Endothelial cell of umbilical vein (primary cell): ENCODE results near the gene SPTLC3. TPM values are rescaled to one million over a fixed set of nuclear protein-coding genes. Genes with fewer than 3 reads are reported as not detected.

ENCODE experiments used
- BruUV-seq: library from RNA; stranded (reverse); fragments of 400-500 nt; replicated peaks from 2 replicates; lab custom pipeline; 2021; lab: Mats Ljungman, UMichigan
- CTCF ChIA-PET: fragments of 300-600, 350-600 bp; sonication (Branson Sonifier 250); formaldehyde crosslinking; loops from one replicate; lab custom pipeline; 2021; ENCODE audit warnings: antibody characterized with exemption, inconsistent platforms; lab: Charles Lee
- POLR2A ChIA-PET: fragments of 300-600, 350-600 bp; sonication (Branson Sonifier 250); formaldehyde crosslinking; loops from one replicate; lab custom pipeline; 2021; ENCODE audit warnings: antibody characterized with exemption, inconsistent platforms; lab: Charles Lee
- DNase-seq: peaks from one replicate; pipeline ENCODE4 v3.0.0-alpha.2; 2011; ENCODE audit warnings: low read depth, low spot score
- FAIRE-seq: peaks from 2 replicates; lab custom pipeline; 2011; peaks lifted over from hg19 to GRCh38; lab: Jason Lieb, UNC
- H2AFZ ChIP-seq: 2 replicates; pipeline ENCODE4 v1.6.0; 2012; ENCODE audit warnings: low read depth, low read length, control low read depth, inconsistent platforms
- H3K27ac ChIP-seq: 2 replicates; pipeline ENCODE4 v1.5.1; 2011; ENCODE audit warnings: low read depth, mild to moderate bottlenecking, control low read depth, low read length, moderate library complexity; ENCODE audit not compliant: insufficient read depth
- H3K27me3 ChIP-seq, 2 experiments: 2 replicates each; pipeline versions ENCODE4 v1.6.0 to v1.6.1; 2011; ENCODE audit warnings: low read length in 2 of 2, mixed read lengths in 1 of 2; ENCODE audit not compliant: control insufficient read depth in 2 of 2, insufficient read depth in 2 of 2
- H3K36me3 ChIP-seq, 2 experiments: 2 replicates in 1 of 2; 3 replicates in 1 of 2; pipeline ENCODE4 v1.5.1; 2011; ENCODE audit warnings: low read length in 2 of 2, mild to moderate bottlenecking in 1 of 2, moderate library complexity in 1 of 2; ENCODE audit not compliant: control insufficient read depth in 2 of 2, insufficient read depth in 2 of 2; ENCODE audit errors: extremely low read depth in 1 of 2
- H3K4me1 ChIP-seq: 3 replicates; pipeline ENCODE4 v1.5.1; 2011; ENCODE audit warnings: mild to moderate bottlenecking, low read length; ENCODE audit not compliant: control insufficient read depth, insufficient read depth; ENCODE audit errors: extremely low read depth
- H3K4me2 ChIP-seq: 2 replicates; pipeline ENCODE4 v1.6.1; 2011; ENCODE audit warnings: low read length, control low read depth, mixed read lengths; ENCODE audit not compliant: insufficient read depth
- H3K4me3 ChIP-seq, 3 experiments: fragments of 200-600 bp in 1 of 3; sonication (generic), shearing (Covaris generic) in 1 of 3; replicated peaks in 1 of 3; 2 replicates each; pipeline ENCODE4 v1.5.1; 2011 to 2016; ENCODE audit warnings: control low read depth in 3 of 3, low read length in 3 of 3, mild to moderate bottlenecking in 2 of 3, inconsistent platforms in 1 of 3, low read depth in 1 of 3, moderate library complexity in 1 of 3; ENCODE audit not compliant: insufficient read depth in 1 of 3
- H3K79me2 ChIP-seq: 2 replicates; pipeline ENCODE4 v1.6.0; 2012; ENCODE audit warnings: low read length, inconsistent platforms; ENCODE audit not compliant: control insufficient read depth, insufficient read depth
- H3K9ac ChIP-seq: replicated peaks from 2 replicates; pipeline ENCODE3; 2011; ENCODE audit warnings: low read length, control low read depth; ENCODE audit not compliant: insufficient read depth; ENCODE audit errors: extremely low read depth
- H3K9me1 ChIP-seq: replicated peaks from 3 replicates; pipeline ENCODE4 v1.6.0; 2011; ENCODE audit warnings: mild to moderate bottlenecking, low read length; ENCODE audit not compliant: control insufficient read depth, insufficient read depth; ENCODE audit errors: extremely low read depth
- H3K9me3 ChIP-seq: replicated peaks from 2 replicates; pipeline ENCODE4 v1.5.1; 2012; ENCODE audit warnings: low read length, inconsistent platforms; ENCODE audit not compliant: control insufficient read depth, insufficient read depth
- H4K20me1 ChIP-seq: replicated peaks from 2 replicates; pipeline ENCODE3; 2011; ENCODE audit warnings: mild to moderate bottlenecking, low read length; ENCODE audit not compliant: control insufficient read depth, insufficient read depth; ENCODE audit errors: extremely low read depth
- CTCF ChIP-seq, 2 donors: IDR thresholded peaks; 1 replicate in 1 of 2; 2 replicates in 1 of 2; pipeline ENCODE4 v1.5.1; 2011; ENCODE audit warnings: low read length in 2 of 2, mild to moderate bottlenecking in 2 of 2, moderate library complexity in 2 of 2, control low read depth in 1 of 2, inconsistent platforms in 1 of 2, low read depth in 1 of 2; ENCODE audit not compliant: insufficient read depth in 1 of 2; ENCODE audit errors: extremely low read depth in 1 of 2
- EZH2 ChIP-seq: IDR thresholded peaks from 2 replicates; pipeline ENCODE4 v1.6.1; 2012; ENCODE audit warnings: borderline replicate concordance, low read depth, mild to moderate bottlenecking, moderate library complexity, low read length, inconsistent platforms; ENCODE audit not compliant: severe bottlenecking
- FOS ChIP-seq: IDR thresholded peaks from 2 replicates; pipeline ENCODE4 v1.6.1; 2011; ENCODE audit warnings: mild to moderate bottlenecking, low read length, moderate library complexity, borderline replicate concordance; ENCODE audit not compliant: insufficient read depth
- GATA2 ChIP-seq: IDR thresholded peaks from 2 replicates; pipeline ENCODE4 v1.7.0; 2011; ENCODE audit warnings: low read depth, mild to moderate bottlenecking, moderate library complexity, mixed read lengths, low read length; ENCODE audit not compliant: insufficient read length, insufficient read depth
- JUN ChIP-seq: IDR thresholded peaks from 2 replicates; pipeline ENCODE4 v1.6.1; 2011; ENCODE audit warnings: borderline replicate concordance, low read depth; ENCODE audit not compliant: insufficient read length, insufficient read depth
- MAX ChIP-seq: IDR thresholded peaks from 2 replicates; pipeline ENCODE4 v1.6.1; 2011; ENCODE audit not compliant: insufficient read depth, insufficient read length
- MYC ChIP-seq: IDR thresholded peaks from one replicate; pipeline ENCODE4 v1.6.1; 2011; ENCODE audit warnings: mild to moderate bottlenecking, low read depth, low read length
- POLR2A ChIP-seq: IDR thresholded peaks from 2 replicates; pipeline ENCODE4 v1.6.1; 2012; ENCODE audit warnings: low read depth, mild to moderate bottlenecking, control low read depth, low read length
- POLR2AphosphoS5 ChIP-seq: IDR thresholded peaks from 2 replicates; pipeline ENCODE4 v1.6.1; 2012; ENCODE audit warnings: low read depth, mild to moderate bottlenecking, control low read depth, low read length, moderate library complexity; ENCODE audit not compliant: insufficient read depth
- dilution Hi-C: fragments of 300-500 bp; cut with MboI; formaldehyde crosslinking; loops from one replicate; pipeline ENCODE4 v1.15.0; 2019; ENCODE audit warnings: low sequenced_read_pairs; ENCODE audit not compliant: extremely low pct_ligation_motif_present
- intact Hi-C: fragments of 100-400 bp; cut with micrococcal nuclease; formaldehyde crosslinking; loops from one replicate; pipeline ENCODE4 v1.10.0; 2022
- polyA plus RNA-seq, 4 experiments: library from polyadenylated mRNA; depleted of rRNA in 3 of 4; stranded (reverse) in 3 of 4; unstranded in 1 of 4; fragments of >200 nt; gene quantifications; 2 replicates each; pipeline versions ENCODE4 v1.2.1 to v1.2.3, GENCODE V29; 2011 to 2012; ENCODE audit warnings: missing spikeins in 1 of 4
- total RNA-seq: library from RNA; stranded (reverse); gene quantifications from 2 replicates; pipeline ENCODE4 v1.2.3, GENCODE V29; 2021

SPTLC3 gene
- total and polyA plus RNA-seq, 2 donors (not counting 3 experiments of a cell fraction or from before 2014, with no cell fraction given): 0.29 to 0.35 TPM

GRCh38 chr20:13166437-13166836 is 157.7 kb downstream of the SPTLC3 start:
- no TSS peak for BruUV-seq
- Histone ChIP-seq H3K4me3 (no peak overlapping the region), H3K9me1 (no peaks in the 10 kb centered on the region), H3K9ac (no peak overlapping the region), H3K4me2 (no peak overlapping the region), H3K36me3 (no peaks in the 10 kb centered on the region), H3K27me3 (no peaks in the 10 kb centered on the region), H3K4me1 (no peaks in the 10 kb centered on the region), H3K27ac (no peak overlapping the region), H3K79me2 (no peaks in the 10 kb centered on the region), H3K9me3 (no peaks in the 10 kb centered on the region), H2AFZ (no peak overlapping the region), H4K20me1 (no peaks in the 10 kb centered on the region)
- DNase-seq (no peak), FAIRE-seq (no peak)
- TF ChIP-seq POLR2AphosphoS5 (no peak), GATA2 (no peak), CTCF (IDR thresholded peaks at IDR 0.05; ENCODE audit: extremely low read depth in 1 of 2, insufficient read depth in 1 of 2, low read depth in 1 of 2, low read length in 2 of 2) (no peak), MAX (no peak)
- CTCF ChIA-PET: no interaction called here
- dilution Hi-C loops (no loop called here), intact Hi-C loops (no loop called here)
- POLR2A ChIA-PET: no interaction called here

- DNase-seq (no peak), FAIRE-seq (no peak)
- dilution Hi-C loops: no loop called here
- TF ChIP-seq POLR2A (no peak), POLR2AphosphoS5 (no peak), FOS (no peak), MYC (no peak), CTCF (IDR thresholded peaks at IDR 0.05; ENCODE audit: extremely low read depth in 1 of 2, insufficient read depth in 1 of 2, low read depth in 1 of 2, low read length in 2 of 2) (no peak), MAX (no peak), EZH2 (no peak), JUN (no peak)
- no peaks in the 10 kb centered on the region for H3K79me2 ChIP-seq
- no TSS peak for BruUV-seq
- H3K9ac ChIP-seq: no peak overlapping the region
- H3K4me1 ChIP-seq: no peaks in the 10 kb centered on the region
- no peak overlapping the region for H3K4me2 ChIP-seq
- ChIA-PET CTCF (no interaction called here), POLR2A (no interaction called here)
- no peaks in the 10 kb centered on the region for H3K9me1 ChIP-seq
- H3K4me3 ChIP-seq: no peak overlapping the region
- intact Hi-C loops: no loop called here
- no peak overlapping the region for H3K27ac ChIP-seq
- no peaks in the 10 kb centered on the region for H3K9me3 ChIP-seq
- no peaks in the 10 kb centered on the region for H3K36me3 ChIP-seq
- H4K20me1 ChIP-seq: no peaks in the 10 kb centered on the region
- H2AFZ ChIP-seq: no peak overlapping the region
- H3K27me3 ChIP-seq: peaks cover 0 to 2% of the 10 kb centered on the region in 2 experiments
Measured at GRCh38 chr20:13169086-13169485, 160.3 kb downstream of the SPTLC3 start.
